Ovary (tissue), 3 donors: Measurements from ENCODE around the gene SNRPD3.

Experiments used
- EP300 ChIP-seq: sonication (generic); formaldehyde crosslinking; IDR thresholded peaks from one replicate; pipeline ENCODE4 v1.6.1; 2017; ENCODE audit warnings: antibody characterized with exemption
- POLR2A ChIP-seq: fragments of 450-650 bp; IDR thresholded peaks from one replicate; pipeline ENCODE4 v1.6.1; 2017; ENCODE audit warnings: antibody characterized with exemption, mild to moderate bottlenecking, moderate library complexity
- TF ChIP-seq, protein P1 (sequence below), 3 donors: fragments of 450-650 bp in 2 of 3; fragments of 200-600 bp in 1 of 3; IDR thresholded peaks; one replicate each; pipeline versions ENCODE4 v1.5.1 to v1.8.0; 2016 to 2022; ENCODE audit warnings: antibody characterized with exemption in 3 of 3, mild to moderate bottlenecking in 1 of 3
- donor health status: DM: no; HTN: no; CAD: no.

DNA sequence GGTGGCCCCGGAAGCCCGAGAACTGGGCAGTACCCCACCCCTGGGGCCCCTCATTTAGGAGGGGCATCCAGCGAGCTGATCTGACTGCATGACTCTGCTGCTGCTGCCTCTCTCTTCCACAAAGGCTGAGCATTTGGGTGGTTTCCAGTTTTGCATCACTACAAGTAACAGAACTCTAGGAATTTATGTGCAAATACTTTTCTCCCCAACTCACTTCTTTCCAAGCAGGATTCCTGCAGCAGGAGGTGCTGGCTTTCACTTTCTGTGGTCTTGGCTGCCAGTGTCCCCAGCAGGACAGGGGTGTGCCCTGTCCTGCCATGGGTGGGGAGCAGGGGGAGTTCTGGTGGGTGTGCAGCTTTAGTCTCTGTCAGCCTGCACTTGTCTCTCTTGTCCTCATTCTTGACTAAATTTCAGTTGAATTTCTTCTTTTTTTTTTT lies 39.5 kb upstream of the SNRPD3 start:
- TF ChIP-seq, protein P1, sequence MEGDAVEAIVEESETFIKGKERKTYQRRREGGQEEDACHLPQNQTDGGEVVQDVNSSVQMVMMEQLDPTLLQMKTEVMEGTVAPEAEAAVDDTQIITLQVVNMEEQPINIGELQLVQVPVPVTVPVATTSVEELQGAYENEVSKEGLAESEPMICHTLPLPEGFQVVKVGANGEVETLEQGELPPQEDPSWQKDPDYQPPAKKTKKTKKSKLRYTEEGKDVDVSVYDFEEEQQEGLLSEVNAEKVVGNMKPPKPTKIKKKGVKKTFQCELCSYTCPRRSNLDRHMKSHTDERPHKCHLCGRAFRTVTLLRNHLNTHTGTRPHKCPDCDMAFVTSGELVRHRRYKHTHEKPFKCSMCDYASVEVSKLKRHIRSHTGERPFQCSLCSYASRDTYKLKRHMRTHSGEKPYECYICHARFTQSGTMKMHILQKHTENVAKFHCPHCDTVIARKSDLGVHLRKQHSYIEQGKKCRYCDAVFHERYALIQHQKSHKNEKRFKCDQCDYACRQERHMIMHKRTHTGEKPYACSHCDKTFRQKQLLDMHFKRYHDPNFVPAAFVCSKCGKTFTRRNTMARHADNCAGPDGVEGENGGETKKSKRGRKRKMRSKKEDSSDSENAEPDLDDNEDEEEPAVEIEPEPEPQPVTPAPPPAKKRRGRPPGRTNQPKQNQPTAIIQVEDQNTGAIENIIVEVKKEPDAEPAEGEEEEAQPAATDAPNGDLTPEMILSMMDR (IDR thresholded peaks at IDR 0.05), result no peak
- TF ChIP-seq EP300 (no peak), POLR2A (no peak)
